Dermis microvascular lymphatic vessel endothelial cell (primary cell): ENCODE data around the gene PLA2G4C. TPM values are rescaled to one million over a fixed set of nuclear protein-coding genes. Genes with fewer than 3 reads are reported as not detected.
"Not testable (repeated sequence)": the region's sequence is repeated elsewhere in the genome, so short reads cannot be mapped to it uniquely, and the experiment has no call there.

Experiments
- DNase-seq, 2 donors: peaks; one replicate each; pipeline versions ENCODE4 v3.0.0 to v3.0.0-alpha.2; 2010; ENCODE audit warnings: low read depth in 2 of 2
- total RNA-seq: library from RNA; depleted of rRNA; stranded (reverse); fragments of >200 nt; gene quantifications from 2 replicates; pipeline ENCODE4 v1.2.1, GENCODE V29; 2014

PLA2G4C gene
- total RNA-seq, 1 donor from 2014 or later: 67.7 TPM

DNA sequence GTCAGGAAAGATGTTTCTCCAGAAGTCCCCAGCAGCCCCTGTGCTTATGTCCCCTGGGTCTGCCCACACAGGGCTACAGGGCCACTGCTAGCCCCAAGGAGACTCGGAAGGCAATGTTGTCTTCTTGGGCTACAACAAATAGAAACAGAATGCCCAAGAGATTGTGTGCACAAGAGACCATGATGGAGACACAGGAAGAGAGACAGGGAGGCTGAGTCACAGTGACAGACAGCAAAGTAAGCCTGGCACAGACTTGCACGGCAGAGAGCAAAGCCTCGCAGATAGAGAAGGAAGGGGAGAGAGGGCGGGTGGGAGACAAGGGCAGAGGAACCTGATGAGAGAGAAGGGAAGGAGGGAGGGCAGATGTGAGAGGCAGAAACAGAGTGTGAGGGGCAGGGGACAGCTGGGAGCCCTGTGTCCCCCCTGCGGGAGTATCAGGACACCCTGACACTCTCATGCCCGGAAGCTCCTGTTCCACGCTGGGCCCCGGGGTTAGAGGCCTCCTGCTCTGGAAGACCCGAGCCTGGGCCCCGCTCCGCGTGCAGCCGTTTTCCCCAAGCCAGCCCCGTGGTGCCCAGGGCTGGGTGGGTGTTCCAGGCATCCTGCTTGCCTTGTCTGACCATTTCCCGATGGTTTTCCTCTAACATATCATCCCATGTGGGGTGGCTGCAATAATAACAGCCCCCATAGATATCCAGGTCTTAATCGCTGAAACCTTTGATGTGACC lies 2.7 kb upstream of the PLA2G4C start:
- peak in 1 of 2 donors; percentile 42 for DNase-seq

DNA sequence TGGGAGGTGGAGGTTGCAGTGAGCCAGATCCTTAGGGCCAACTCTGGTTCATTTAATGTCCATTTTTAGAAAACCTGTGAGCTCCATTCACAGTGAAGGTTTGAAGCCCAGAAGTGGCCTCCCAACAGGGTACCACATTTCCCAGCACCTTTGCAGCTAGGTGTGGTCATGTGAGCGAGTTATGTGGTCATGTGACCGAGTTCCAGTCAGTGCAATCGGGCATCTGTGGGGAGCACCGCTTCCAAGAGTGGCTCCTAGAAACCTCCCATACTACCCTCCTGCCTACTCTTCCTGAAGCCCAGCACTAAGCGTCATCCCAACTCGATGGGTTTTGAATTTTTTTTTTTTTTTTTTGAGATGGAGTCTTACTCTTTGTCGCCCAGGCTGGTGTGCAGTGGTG lies 663 bp upstream of the PLA2G4C start:
- no peak for DNase-seq

DNA sequence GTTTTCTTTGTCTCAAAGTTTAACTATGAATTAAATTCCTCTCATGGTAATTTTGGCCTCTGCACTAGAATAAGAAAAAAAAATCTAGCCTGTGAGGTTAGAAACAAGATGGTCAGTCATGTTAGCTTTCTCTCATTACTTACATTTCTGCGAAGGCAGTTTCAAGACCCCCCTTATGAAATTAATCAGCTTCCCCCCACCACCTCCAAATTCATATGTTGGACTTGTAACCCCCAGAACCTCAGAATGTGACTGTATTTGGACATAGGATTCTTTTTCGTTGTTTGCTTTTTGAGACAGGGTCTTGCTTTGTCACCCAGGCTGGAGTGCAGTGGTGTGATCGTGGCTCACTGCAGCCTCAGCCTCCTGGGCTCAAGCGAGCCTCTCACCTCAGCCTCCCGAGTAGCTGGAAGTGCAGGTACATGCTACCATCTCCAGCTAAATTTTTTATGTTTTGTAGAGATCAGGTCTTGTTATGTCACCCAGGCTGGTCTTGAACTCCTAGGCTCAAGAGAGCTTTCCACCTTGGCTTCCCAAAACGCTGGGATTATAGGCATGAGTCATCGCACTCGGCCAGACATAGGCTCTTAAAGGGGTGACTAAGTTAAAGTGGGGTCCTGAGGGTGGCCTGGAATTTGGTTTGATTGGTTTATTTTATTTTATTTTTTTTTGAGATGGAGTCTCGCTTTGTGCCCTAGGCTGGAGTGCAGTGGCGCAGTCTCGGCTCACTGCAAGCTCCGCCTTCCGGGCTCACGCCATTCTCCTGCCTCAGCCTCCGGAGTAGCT lies 1.4 kb downstream of the PLA2G4C start:
- DNase-seq: peak in 1 of 2 donors; percentile 20

- no peak for DNase-seq
Measured at GRCh38 chr19:48103922-48104321, 6.7 kb downstream of the PLA2G4C start.

GRCh38 chr19:48102870-48103751 lies 7.5 kb downstream of the PLA2G4C start:
- peak; percentile 37 to 53 for DNase-seq

DNA sequence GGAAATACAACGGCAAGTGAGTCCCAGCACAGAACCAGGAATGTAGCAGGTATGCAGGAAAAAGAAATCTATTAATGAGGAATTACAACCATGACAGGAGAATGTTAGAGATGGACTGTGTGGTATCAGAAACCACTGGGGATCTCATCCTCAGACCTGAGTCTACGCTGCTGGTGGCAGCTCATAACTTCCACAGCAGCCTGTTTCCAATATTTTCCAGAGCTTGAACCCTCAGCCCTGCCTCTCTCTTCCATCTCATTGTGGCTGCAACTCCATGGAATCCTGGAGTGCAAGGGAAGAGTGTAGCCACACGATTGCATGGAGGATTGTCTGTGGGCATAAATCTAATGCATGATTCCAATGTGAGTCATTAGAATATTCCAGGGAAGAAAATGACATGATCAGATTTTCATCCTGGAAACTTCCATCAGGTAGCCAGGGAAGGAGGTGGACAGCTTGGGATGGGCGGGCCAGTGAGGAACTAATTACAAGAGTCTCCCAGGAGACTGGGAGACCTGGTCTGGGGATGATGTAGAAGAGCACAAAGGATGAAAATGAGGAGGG lies 14.9 kb downstream of the PLA2G4C start:
- DNase-seq: no peak

DNA sequence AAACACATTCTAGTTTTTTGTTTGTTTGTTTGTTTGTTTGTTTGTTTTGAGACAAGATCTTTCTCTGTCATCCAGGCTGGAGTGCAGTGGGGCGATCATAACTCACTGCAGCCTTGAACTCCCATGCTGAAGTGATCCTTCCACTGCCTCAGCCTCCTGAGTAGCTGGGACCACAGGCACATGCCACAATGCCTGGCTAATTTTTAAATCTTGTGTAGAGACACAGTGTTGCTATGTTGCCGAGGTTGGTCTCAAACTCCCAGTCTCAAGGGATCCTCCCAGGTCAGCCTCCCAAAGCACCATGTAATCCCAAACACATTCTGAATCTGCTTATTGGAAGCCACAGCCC lies 15.8 kb downstream of the PLA2G4C start:
- DNase-seq: no peak

- DNase-seq: no peak
Measured at GRCh38 chr19:48094129-48094854, 16.3 kb downstream of the PLA2G4C start.

DNA sequence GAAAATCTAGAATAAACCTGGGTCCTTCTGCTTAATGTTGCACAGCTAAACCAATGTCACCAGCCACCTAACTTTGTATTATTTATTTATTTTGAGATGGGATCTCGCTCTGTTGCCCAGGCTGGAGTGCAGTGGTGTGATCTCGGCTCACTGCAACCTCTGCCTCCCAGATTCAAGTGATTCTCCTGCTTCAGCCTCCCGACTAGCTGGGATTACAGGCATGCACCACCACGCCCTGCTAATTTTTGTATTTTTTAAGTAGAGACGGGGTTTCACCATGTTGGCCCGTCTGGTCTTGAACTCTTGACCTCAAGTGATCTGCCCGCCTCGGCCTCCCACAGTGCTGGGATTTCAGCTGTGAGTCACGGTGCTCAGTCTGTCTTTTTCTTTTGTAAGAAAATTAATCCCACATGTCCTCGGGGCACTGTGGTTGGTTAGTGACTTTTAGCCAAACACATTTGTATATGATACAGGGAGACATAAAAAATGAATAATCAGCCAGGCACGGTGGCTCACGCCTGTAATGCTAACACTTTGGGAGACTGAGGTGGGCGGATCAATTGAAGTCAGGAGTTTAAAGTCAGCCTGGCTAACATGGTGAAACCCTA lies 19.4 kb downstream of the PLA2G4C start:
- DNase-seq: not testable (repeated sequence)

DNA sequence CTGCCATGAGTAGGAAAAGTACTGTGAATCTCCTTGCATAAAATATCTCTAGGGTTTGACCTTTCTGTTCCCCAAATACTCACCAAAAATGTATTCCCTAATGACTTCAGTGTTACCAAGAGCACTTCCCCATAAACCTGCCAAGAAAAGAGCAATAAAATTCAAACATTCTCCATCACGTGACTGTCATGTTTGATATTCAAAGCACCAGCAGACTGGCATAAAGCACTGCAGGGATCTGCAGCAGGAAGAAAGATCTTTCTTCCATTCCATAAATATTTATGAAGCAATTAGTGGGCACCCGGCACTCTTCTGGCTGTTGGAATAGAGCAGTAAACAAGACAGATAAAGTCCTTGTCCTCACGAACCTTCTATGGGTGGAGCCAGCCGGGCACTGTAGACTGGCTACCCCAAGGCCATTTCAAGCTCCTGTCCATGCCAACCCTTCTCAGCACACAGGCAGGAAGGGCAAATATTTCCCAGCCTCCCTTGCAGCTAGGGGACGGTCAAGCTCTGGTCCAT lies 20.3 kb downstream of the PLA2G4C start:
- no peak for DNase-seq

- DNase-seq: not testable (repeated sequence)
Measured at GRCh38 chr19:48088991-48089390, 21.6 kb downstream of the PLA2G4C start.

- no peak for DNase-seq
Measured at GRCh38 chr19:48085904-48086864, 24.4 kb downstream of the PLA2G4C start.

- DNase-seq: no peak
Measured at GRCh38 chr19:48085076-48085475, 25.5 kb downstream of the PLA2G4C start.

GRCh38 chr19:48081106-48081505 lies 29.5 kb downstream of the PLA2G4C start:
- no peak for DNase-seq

- DNase-seq: not testable (repeated sequence)
Measured at GRCh38 chr19:48070177-48070769, 40.3 kb downstream of the PLA2G4C start.

DNA sequence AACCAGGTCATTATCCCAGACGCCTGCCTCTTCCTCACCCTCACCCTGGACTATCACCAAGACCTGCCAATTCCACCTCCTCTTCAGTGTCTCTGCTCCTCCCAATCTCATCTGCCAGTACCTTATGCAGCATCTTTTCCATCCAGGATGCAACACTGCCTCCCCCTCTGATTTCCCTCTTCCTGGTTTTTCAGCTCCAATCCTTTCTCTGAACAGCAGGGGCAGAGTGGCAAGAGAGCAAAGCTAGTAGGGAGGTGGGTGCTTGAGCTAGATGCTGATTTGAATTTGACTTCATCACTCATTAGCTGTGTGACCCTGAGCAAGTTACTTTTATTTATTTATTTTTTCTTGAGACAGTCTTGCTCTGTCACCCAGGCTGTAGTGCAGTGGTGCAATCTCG lies 41.2 kb downstream of the PLA2G4C start:
- DNase-seq: no peak

DNA sequence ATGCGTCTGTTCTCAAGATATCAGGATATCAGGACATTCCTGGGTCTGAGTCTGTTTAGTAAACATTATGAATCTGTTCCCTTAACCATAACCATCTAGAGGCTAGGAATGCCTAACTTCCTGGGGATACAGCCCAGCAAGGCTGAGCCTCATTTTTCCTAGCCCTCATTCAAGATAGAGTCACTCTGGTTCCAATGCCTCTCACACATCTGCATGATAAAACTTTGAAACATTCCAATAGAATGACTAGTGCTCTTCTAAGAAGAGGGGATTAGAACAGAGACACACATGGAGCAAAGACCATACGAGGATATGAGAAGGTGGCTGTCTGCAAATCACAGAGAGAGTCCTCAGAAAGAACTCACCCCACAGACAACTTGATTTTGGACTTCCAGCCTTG lies 46.1 kb downstream of the PLA2G4C start:
- DNase-seq: no peak

DNA sequence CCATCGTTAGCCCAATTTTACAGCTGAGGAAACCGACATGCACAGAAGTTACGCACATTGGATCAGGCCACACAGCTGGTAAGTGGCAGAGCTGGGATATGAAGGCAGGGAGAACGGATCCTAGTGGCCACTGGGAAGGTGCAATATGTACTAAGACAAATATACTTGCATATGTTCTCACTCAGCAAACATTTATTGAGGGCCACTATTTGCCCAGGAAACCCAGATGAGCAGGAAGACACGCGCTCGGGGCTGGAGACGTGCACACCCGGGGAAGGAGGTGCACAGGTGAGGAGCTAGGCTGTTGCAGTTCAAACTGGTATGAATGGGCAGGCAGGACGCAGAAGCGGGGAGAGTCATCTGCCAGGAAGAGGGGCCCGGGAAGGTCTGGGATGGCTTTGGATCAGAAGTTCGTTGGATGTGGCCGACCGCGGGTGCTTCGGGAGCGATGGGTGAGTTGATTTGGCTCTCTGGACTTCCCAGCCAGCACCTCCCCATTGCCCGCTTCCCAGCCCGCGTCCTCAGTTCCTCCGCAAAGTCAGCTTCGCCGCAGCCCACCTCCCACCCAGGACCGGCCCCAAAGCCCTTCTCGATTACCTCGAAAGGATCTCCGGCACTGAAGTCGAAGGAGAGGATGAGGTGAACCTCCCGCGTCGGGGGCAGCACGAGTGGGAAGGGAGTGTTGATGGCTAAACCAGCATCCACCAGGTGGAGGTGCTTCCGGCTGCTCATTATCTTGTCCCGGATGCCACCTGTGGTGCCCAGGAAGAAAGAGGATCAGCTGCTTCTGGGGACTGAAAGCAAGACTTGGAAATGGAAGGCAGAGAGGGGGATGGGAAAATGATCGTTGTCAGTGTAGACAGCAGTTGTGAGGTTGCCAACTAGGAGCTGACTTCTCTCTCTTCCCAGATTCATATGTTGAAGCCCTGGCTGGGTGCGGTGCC lies 48.9 kb downstream of the PLA2G4C start:
- no peak for DNase-seq
